ENCODE results near the gene IFNL1.

Gene IFNL1

DNA sequence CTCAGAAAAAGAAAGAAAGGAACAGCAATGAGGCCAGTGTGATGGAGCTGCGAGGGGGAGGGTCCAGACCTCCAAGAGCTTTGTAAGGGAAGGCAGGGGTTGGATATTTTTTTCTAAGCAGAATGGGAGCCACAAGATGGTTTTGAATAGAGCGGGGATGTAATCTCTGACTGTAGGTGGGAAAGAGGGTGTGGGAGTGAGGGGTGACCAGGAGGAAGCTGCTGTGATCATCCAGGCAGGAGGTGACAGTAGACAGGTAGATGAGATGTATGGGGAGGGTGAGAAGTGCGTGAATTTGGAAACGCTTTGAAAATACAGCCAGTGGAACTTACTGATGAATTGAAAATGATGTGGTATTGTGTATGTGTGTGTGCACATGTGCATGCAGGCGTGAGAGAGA lies 20.6 kb upstream of the IFNL1 start:
- TF ChIP-seq, protein P1, sequence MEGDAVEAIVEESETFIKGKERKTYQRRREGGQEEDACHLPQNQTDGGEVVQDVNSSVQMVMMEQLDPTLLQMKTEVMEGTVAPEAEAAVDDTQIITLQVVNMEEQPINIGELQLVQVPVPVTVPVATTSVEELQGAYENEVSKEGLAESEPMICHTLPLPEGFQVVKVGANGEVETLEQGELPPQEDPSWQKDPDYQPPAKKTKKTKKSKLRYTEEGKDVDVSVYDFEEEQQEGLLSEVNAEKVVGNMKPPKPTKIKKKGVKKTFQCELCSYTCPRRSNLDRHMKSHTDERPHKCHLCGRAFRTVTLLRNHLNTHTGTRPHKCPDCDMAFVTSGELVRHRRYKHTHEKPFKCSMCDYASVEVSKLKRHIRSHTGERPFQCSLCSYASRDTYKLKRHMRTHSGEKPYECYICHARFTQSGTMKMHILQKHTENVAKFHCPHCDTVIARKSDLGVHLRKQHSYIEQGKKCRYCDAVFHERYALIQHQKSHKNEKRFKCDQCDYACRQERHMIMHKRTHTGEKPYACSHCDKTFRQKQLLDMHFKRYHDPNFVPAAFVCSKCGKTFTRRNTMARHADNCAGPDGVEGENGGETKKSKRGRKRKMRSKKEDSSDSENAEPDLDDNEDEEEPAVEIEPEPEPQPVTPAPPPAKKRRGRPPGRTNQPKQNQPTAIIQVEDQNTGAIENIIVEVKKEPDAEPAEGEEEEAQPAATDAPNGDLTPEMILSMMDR (IDR thresholded peaks at IDR 0.05; ENCODE audit: low read length, missing control alignments) = no peak
- no peak for DNase-seq (ENCODE audit: low read depth)
- no peak overlapping the region for H3K4me3 ChIP-seq (replicated peaks; ENCODE audit: low read depth, low read length)

DNA sequence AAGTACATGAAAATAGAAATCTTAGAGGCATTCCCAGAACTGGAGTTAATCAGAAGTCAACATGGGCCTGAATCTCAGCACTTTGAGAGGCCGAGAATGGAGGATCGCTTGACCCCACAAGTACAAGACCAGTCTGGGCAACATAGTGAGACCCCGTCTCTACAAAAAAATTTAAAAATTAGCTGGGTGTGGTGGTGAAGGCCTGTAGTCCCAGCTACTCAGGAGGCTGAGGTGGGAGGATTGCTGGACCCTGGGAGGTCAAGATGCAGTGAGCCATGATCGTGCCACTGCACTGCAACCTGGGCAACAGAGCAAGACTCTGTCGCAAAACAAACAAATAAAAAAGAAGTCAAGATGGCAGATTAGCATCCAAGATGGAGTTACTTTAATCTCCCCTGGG lies 19.5 kb upstream of the IFNL1 start:
- no peak for DNase-seq (ENCODE audit: low read depth)
- TF ChIP-seq, protein P1 (IDR thresholded peaks at IDR 0.05; ENCODE audit: low read length, missing control alignments) = no peak
- no peak overlapping the region for H3K4me3 ChIP-seq (replicated peaks; ENCODE audit: low read depth, low read length)

DNA sequence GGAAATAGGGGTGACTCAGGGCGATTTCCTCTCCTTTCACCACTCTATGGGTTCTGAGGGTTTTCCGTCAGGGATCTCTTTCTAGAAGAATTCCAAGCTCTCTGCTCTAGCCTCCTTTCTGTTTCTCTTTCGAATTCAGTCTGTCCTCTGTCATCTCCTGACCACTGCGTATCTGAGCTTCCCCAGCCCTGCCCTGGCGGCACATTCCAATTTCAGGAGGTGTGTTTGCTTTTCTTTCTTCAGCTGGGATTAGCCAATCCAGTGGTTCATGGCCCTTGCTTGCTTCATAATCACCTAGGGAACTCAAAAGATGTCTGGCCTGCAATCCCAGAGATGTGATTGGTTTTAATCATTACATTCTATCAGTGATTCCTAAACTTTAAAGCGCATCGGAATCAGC lies 18.6 kb upstream of the IFNL1 start:
- H3K4me3 ChIP-seq (replicated peaks; ENCODE audit: low read depth, low read length) = no peak overlapping the region
- peak; percentile 18 for DNase-seq (ENCODE audit: low read depth)
- TF ChIP-seq, protein P1 (IDR thresholded peaks at IDR 0.05; ENCODE audit: low read length, missing control alignments) = no peak

DNA sequence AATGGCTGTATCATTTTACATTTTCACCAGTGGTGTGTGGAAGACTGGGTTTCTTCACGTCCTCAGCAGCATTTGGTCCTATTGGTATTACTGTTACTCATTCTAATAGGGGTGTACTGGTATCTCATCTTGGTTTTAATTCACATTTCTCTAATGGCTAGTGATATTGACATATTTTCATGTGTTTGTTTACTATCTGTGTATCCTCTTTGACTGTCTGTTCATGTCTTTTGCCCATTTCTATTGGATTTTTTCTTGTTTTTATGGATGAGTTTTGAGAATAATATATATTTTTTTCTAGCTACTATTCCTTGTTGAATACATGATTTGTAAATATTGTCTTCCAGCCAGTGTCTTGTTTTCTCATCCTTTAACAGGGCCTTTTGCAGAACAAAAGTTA lies 14.2 kb upstream of the IFNL1 start:
- TF ChIP-seq, protein P1 (IDR thresholded peaks at IDR 0.05; ENCODE audit: low read length, missing control alignments) = no peak
- DNase-seq (ENCODE audit: low read depth) = no peak
- no peak overlapping the region for H3K4me3 ChIP-seq (replicated peaks; ENCODE audit: low read depth, low read length)

DNA sequence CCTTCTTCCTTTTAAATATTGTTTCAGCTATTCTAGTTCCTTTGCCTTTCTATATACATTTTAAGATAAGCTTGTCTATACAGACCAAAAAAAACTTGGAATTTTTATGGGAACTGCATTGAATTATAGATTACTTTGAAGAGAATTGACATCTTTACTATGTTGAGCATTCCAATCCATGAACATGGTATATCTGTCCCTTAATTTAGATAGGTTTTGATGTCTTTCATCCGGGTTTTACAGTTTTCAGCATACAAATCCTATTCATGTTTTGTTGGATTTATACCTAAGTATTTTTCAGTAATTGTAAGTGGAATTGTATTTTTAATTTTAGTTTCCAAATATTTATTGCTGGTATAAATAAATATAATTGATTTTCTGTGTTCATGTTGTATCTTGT lies 12.2 kb upstream of the IFNL1 start:
- TF ChIP-seq, protein P1 (IDR thresholded peaks at IDR 0.05; ENCODE audit: low read length, missing control alignments) = no peak
- H3K4me3 ChIP-seq (replicated peaks; ENCODE audit: low read depth, low read length) = no peak overlapping the region
- DNase-seq (ENCODE audit: low read depth) = no peak

DNA sequence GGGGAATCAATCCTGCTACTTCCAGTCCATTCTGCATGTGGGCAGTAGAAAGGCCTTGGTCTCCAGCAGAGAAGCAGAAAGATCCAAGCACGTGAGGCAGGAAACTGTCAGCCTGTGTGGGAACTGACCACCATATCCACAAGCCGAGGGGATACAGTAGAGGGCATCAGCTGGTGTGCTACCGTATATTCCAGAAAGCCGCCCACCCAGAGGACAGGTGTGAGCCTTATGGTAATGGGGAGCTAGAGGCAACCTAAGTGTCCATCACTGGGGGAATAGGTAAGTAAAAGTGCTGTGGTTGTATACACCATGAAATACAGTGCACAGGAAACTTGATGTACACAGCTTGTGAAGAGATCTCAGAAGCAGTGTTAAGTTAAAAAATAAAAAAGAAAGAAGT lies 2.8 kb upstream of the IFNL1 start:
- H3K4me3 ChIP-seq (replicated peaks; ENCODE audit: low read depth, low read length) = no peak overlapping the region
- TF ChIP-seq, protein P1 (IDR thresholded peaks at IDR 0.05; ENCODE audit: low read length, missing control alignments) = no peak
- no peak for DNase-seq (ENCODE audit: low read depth)

DNA sequence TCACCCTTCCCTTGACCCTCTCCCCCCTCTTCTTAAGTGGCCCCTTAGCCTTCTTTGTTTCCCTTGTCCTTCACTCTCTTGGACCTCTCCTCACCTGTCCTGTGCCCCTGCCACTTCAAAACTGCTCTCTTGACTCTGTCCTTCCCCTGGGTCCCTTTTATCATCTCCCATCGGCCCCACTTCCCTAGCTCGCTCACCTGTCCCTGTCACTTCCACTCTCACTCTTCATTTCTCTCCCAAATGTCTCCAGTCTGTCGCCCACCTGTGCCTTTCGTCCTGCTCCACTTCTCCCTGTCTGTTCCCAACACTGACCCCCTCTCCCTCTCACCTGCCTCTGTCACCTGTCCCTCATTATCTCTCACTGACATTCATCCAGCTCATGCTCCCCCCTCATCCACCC lies 699 bp downstream of the IFNL1 start:
- TF ChIP-seq, protein P1 (IDR thresholded peaks at IDR 0.05; ENCODE audit: low read length, missing control alignments) = no peak
- DNase-seq (ENCODE audit: low read depth) = no peak
- no peak overlapping the region for H3K4me3 ChIP-seq (replicated peaks; ENCODE audit: low read depth, low read length)
